22Rv1 (cell line): ENCODE data around the gene PDE4B.

Experiments
- H3K27ac ChIP-seq: fragments of 450-650 bp; 2 replicates; pipeline ENCODE4 v1.5.1; 2017
- CTCF ChIP-seq: fragments of 450-650 bp; IDR thresholded peaks from 2 replicates; pipeline ENCODE4 v1.5.1; 2017; ENCODE audit warnings: mild to moderate bottlenecking
- ZFX ChIP-seq: fragments of 450-650 bp; IDR thresholded peaks from 2 replicates; pipeline ENCODE4 v1.6.1; 2017; ENCODE audit warnings: antibody characterized with exemption, borderline replicate concordance

Gene PDE4B

GRCh38 chr1:66300280-66300971 lies 507.7 kb downstream of the PDE4B start:
- no peak overlapping the region for H3K27ac ChIP-seq
- TF ChIP-seq CTCF = no peak
- TF ChIP-seq ZFX = no peak

DNA sequence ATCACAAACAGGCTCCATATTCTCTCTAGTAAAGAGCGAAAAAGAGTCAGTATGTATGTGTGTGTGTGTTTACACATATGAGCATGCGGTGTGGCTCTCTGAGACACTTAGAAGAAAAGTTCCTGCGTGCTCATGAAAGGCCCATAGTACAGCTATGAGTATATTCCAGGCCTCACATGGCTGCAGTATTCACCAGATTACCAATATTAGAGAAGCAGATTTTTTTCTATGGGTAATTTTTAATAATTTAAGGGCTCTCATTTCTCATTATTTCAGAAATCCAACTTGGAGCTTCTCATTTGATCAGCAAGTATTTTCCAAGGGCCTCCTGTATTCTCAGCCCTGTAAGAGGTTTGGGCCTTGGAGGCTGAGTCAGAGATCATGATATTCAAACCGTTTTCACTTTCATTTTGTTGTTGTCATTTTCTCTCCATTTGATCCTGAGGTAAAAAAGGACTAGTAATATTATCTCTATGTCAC lies 508.3 kb downstream of the PDE4B start:
- TF ChIP-seq CTCF (no peak), ZFX (no peak)
- no peak overlapping the region for H3K27ac ChIP-seq

DNA sequence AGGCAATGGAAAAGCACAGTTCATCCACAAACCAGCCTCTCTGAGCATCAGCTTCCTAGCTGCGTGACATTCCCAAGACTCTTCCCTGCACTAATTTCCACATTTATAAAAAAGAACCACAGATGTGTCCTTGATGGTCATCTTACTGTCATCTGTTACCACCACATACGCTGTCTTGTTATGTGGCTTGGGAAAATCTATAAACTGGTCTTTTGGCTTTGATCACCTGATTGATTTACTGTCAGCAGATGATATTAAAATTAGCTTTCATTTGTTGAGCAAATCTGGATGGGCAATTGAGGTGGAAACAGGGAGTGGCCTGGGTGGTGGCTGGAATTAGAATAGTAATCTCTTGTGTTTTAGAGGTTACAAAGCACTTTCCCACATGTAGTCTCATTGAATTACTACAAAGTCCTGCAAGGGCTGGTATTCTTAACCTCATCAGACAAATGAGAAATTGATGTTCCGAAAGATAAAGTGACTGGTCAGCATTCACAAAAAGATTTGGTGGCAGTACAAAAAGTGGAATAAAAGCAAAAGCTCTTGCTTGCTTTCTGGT lies 509.6 kb downstream of the PDE4B start:
- H3K27ac ChIP-seq = no peak overlapping the region
- TF ChIP-seq ZFX (no peak), CTCF (no peak)

DNA sequence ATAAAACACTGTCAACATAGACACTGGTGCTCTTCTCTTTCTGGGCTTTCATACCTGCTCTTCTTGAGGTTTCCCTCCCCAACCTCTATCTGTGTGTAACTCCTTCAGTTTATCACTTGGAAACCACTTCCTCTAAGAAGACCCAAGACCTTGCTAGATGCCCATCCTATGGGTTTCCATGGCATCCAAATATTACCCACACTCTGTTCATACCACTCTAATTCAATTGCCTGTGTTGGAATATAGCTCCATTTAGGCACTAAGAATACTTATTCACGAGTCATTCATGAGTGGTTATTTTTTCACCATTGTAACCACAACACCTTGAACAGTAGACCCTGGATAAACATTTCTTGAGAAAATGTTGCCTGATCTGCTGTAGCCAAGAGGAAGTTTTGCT lies 510.1 kb downstream of the PDE4B start:
- TF ChIP-seq ZFX (no peak), CTCF (no peak)

DNA sequence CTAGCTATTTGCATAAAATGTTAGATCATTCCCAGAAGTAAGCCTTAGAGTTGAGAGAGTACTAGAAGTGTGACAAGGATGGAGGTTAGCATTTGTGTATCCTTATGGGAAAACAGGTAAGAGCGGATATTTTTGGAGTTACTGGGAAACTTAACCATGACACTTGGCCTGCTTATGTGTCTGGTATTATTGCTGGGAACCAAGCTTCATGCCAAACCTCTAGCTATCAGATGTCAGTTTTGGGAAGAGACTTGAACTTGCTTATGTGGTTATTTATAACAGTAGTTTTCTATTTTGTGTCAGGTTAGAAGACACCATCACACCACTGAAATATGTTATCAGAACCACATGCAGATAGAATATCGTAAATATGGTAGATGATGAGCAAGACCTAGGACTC lies 511.0 kb downstream of the PDE4B start:
- TF ChIP-seq ZFX = no peak
- no peak for TF ChIP-seq CTCF
- H3K27ac ChIP-seq = no peak overlapping the region

More for the DNA sequence above, 510.1 kb downstream of the PDE4B start:
- H3K27ac ChIP-seq = no peak overlapping the region

DNA sequence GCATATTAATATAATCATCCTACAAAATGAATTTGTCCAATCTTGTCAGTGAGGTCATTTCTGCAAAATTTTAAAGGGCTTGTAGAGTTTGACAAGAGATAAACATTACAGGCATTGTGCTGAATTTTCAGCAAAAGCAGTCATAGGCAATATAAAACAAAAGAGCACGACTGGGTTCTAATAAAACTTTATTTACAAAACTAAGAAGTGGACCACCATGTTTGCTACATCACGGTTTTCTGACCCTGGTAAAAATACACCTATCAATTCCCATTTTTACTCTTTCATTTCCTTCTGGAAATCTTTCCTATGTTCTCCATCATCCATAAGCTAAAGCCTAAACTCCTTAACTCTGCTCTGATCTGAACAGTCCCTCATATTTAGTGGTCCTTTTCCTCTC lies 511.4 kb downstream of the PDE4B start:
- TF ChIP-seq ZFX (no peak), CTCF (no peak)
- no peak overlapping the region for H3K27ac ChIP-seq

DNA sequence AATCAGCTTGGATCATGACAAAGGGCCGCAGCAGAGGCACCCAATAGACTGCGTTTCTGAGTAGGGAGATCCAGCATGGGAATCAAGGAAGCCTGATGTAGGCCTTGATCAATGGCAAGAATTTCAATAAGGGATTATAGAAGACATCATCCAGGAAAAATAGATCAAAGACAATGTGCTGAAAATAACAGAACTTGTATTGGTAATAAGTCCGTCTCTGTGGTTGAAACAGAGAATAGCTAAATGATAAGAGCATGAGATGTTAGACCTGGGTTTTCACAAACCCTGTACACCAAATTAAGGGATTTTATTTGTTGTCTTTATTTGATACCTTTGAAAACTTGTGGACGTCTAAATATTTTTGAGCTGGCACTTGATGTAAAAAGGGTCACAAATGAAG lies 513.2 kb downstream of the PDE4B start:
- H3K27ac ChIP-seq = no peak overlapping the region
- no peak for TF ChIP-seq CTCF
- TF ChIP-seq ZFX = no peak
